ENCODE data around the gene PARP8.
"Not testable (repeated sequence)": the region's sequence is repeated elsewhere in the genome, so short reads cannot be mapped to it uniquely, and the experiment has no call there.

Gene PARP8

DNA sequence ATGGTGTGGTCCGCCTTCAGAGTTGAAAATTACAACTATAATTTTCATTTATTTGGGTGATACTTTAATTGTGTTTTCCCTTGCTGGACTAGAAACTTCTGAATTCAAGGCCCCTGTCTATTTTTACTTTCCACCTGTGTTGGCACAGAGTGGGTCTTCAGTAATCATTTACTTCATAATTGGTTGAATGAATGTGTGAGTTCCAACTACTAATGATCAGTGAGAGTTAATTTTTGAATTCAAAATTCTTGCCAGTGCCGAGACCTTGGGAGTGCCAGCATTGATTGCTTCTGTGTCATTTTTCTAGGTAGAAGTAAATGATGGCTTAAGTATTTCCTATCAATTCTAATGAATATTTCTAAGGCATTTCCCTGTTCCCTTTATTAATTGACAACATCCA lies 61.4 kb downstream of the PARP8 start:
- DNase-seq (ENCODE audit: low read depth): no peak

GRCh38 chr5:50730336-50730735 lies 63.9 kb downstream of the PARP8 start:
- DNase-seq (ENCODE audit: low read depth): no peak

GRCh38 chr5:50730841-50731240 lies 64.4 kb downstream of the PARP8 start:
- DNase-seq (ENCODE audit: low read depth): no peak

- no peak for DNase-seq (ENCODE audit: low read depth)
Measured at GRCh38 chr5:50733741-50734140, 67.3 kb downstream of the PARP8 start.

DNA sequence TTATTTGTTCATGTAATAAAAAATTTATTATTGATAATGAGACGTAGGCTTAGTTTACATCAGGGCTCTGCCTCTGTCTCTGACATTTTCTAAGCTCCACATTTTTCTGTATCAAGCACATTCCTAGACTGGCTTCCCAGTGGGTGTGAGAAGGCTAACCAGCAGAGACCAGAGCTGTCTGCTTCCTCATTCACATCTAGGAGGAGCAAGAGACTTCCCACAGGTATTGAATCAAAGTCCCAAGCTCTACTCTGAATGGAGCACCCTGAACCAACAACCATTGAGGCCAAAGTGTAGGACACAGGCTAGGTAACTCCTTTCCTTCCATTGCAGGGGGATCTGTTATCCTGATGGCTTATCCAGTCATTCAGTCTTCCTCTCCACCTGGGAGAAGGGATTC lies 72.4 kb downstream of the PARP8 start:
- DNase-seq (ENCODE audit: low read depth): no peak

DNA sequence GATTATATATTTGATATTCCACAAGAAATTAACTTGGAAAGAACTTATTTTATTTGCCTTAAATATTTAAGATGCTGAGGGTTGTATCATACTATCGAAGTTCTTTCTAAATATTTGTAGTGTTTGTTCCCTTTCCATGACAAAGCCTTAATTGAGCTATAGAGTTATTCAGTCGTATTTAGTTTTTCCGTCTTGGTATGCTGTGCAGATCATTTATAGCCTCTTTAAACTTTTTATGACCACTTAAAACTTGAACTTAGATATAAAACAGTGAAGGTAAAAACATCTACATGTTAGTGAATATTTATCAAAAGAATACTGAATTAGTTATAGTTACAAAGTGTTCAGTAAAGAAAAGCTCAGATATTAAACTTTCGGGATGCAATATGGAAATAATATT lies 74.4 kb downstream of the PARP8 start:
- no peak for DNase-seq (ENCODE audit: low read depth)

DNA sequence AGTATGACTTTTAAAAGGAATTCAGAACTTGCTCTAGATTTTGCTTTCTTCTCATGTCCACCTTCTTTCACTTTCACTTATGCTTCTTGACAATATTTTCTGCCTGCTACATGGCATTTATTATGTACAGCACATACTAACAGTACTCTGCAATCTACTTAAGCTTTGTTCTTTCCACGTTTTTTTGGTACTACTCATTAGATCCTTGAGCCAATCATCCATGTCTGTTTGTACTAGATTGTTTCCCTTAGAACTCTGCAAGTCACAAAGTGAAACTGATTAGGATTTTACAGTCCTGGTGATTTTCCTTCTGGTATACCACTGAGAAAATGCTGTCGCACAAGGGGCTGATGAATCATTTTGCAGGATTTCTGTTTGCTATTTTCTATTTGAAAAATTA lies 78.3 kb downstream of the PARP8 start:
- no peak for DNase-seq (ENCODE audit: low read depth)

- DNase-seq (ENCODE audit: low read depth): no peak
Measured at GRCh38 chr5:50745221-50745910, 78.9 kb downstream of the PARP8 start.

DNA sequence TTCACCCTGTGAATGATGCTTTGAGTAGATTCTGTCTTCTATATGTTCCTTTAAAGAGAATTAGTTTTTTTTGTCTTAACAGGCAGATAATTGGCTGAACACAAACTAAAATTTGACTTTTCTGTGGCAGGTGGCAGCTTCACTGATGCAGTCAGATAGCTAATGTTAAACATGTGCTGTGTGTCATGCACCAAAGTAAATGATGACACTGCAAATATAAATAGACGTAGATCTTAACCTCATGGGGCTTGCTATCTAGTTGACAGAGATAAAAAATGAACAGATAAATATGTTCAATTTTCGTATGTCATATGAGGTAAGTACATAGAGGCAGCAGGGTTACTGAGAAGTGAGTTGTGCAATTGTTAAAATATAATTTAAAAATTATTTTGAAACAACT lies 82.7 kb downstream of the PARP8 start:
- DNase-seq (ENCODE audit: low read depth): no peak

GRCh38 chr5:50749873-50750272 lies 83.4 kb downstream of the PARP8 start:
- no peak for DNase-seq (ENCODE audit: low read depth)

DNA sequence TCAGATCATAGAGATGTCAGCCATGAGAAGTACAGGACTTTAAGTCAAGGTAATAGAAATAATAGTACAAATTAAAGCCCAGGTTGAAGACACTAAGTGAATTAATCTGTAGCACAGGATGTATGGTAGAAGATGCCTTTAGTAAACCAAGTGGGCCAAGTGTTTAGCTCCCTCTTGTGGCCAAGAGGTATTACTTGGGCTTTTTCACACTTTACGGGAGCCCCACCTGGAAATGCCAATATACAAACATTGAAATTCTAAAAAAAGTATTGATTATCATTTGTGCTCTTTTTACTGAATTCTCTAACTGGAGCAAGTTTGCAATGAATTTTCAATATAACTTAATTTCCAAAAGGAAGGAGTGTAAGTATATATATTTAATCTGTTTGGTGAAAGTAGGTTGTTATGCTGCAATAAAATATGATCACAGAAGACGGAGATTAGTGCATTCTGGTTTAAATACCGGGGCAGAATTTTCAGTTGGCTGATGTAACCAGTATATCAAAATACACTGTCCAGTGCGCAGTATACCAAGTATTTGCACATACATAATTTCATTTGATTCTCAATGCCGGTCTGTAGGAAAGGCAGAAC lies 84.7 kb downstream of the PARP8 start:
- no peak for DNase-seq (ENCODE audit: low read depth)

GRCh38 chr5:50752800-50753199 lies 86.4 kb downstream of the PARP8 start:
- no peak for DNase-seq (ENCODE audit: low read depth)

DNA sequence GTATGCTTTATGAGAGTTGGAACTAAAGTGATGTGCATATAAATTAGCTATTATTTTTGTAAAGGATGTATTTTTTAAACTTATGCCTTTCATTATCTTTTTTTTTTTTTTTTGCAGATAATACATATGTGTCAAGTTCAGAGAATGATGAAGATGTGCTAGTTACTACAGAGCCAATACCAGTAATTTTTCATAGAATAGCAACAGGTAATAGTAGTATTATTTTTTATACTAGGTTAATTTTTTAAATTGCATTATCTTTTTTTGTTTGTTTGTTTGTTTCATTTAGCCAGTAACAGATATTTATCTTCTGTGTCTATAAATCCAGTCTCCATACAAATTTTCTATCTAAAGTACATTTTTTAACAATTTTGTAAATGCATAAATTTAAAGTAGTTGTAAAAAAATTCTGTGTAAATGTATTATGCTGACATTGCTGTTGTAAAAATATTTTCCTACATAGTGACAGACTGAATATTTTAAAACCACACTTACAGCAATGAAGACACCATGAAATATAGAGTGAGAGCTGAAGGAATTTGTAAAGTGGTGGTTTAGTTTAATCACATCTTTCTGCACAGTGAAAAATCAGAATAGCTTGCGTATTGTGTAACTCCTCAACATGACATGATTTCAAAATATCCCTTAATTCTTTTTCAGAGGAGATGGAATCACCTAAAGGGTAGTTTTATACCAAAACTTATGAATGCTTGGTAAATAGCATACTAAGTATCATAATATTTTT lies 93.3 kb downstream of the PARP8 start:
- no peak for DNase-seq (ENCODE audit: low read depth)

DNA sequence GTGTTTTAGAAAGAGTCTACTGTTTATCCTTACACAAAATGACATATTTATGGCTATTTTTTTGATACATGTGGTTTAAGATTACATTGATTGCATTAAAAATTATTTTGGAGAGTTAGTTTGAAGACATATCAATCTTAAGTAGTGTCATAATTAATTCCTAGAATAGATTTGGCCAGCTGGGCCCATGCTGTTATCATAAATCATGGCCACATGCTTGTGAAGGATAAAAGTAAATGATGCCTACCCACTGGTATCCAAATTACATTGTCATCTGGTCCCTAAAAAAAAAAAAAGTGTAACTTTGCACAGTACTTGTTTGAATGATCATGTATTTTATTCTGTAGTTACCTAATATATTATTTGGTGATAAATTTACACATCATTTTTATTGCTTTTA lies 96.9 kb downstream of the PARP8 start:
- DNase-seq (ENCODE audit: low read depth): no peak

- no peak for DNase-seq (ENCODE audit: low read depth)
Measured at GRCh38 chr5:50763846-50764245, 97.4 kb downstream of the PARP8 start.

DNA sequence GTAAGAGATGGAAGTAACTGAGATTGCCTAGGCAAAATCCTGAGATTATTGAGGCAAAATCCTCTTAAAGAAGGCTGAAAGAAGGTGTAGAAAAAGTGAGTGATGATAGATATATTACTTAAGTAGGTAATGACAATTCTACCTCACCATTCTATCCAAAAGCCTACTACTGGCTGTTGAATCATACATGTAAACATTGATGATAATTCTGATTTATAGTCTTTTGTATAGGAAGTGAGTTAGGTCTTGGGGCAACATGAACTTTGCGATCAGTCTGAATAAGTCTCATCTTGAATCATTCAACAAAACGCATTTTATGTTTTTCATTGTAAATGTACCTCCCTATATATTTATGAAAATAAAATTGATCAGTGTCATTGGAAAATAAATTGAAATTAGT lies 99.6 kb downstream of the PARP8 start:
- DNase-seq (ENCODE audit: low read depth): no peak

DNA sequence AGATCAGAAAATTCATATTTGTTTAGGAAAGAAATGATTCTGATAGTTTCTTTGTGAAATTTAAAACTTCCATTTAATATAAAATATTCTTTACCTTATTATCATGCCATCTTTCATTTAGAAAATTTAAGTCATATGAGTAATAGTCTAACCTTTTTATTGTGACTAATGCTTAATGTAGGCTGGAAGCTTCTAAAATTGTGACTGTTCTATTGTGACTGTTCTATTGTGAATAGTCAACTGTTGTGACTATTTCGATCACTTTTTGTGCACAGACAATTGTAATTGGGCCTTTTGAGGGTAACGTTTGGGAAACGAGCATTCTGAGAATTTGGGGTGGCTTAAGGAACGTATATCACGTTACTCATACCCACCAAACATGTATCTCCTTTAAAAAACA lies 100.0 kb downstream of the PARP8 start:
- no peak for DNase-seq (ENCODE audit: low read depth)

DNA sequence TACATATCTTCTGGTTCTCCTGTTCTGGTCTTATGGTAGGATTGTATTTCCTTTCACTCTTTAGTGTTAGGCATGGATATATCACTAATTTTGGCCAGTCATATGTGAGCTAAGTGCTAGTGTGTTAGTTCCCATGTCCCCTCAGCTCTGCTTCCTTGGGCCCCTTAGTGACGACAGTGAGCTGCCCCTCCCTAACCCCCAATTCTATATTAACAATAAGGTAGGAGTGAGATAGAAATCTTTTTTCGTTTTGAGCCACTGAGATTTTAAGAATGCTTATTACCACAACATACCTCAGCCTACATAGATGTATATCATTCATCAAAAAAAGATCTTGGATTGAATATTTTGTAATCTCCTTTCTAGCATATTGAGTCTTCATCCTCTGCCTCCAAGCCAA lies 100.5 kb downstream of the PARP8 start:
- DNase-seq (ENCODE audit: low read depth): no peak

DNA sequence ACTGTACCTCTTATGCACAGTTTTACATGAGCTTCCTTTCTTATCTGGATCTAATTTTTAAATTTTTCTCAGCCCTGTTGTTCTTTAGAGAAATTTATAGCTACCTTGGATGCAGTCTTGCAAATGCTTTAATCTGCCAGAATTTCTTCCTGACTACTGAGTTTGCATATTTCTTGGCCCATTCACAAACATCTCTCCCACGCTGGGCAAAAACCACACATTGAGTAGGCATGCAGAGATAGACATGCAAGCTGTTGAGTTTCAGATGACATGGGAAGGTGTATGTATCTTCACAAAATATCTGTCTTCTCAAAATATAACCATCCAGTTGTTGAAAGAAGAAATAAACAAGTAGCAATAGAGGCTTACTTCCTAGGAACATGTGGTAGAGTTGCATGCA lies 101.2 kb downstream of the PARP8 start:
- DNase-seq (ENCODE audit: low read depth): no peak

GRCh38 chr5:50768634-50769033 lies 102.2 kb downstream of the PARP8 start:
- DNase-seq (ENCODE audit: low read depth): no peak

DNA sequence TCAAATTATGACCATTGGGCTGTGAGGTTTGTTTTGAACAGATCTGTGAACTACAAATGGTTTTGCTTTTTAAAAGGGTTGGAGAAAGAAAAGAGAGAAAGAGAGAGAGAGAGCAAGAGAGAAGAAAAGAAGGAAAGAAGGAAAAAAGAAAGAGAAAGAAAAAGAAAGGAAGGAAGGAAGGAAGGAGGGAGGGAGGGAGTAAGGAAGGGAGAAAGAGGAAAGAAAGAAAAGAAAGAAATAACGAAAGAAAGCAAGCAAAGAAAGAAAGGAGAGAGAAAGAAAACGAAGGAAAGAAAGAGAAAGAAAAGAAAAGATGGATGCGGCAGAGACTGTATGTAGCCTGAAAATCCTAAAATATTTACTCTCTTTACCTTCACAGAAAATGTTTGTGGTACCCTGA lies 104.0 kb downstream of the PARP8 start:
- DNase-seq (ENCODE audit: low read depth): no peak

GRCh38 chr5:50774446-50775175 lies 108.2 kb downstream of the PARP8 start:
- not testable (repeated sequence) for DNase-seq (ENCODE audit: low read depth)

DNA sequence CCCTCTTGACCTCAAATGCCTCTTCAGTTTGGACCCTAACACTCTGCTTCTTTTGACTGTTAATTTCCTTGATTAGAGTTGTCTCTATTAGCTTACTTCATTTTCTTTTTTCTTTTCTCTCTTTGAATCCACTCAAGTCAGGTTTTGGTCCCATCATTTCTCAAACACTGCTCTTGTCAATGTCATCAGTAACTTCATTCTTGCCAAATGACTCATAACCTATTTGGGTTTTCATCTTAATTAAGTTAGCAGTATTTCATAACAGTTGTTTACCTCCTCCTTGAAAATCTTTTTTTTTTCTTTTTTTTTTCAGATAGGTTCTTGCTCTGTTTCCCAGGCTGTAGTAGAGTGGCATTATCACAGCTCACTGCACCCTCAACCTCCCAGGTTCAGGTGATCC lies 119.6 kb downstream of the PARP8 start:
- no peak for DNase-seq (ENCODE audit: low read depth)

All from stimulated activated CD8-positive, alpha-beta memory T cell treated with anti-CD3 and anti-CD28 coated beads, Interleukin-15, amount 100 ng/mL, for 1 hour (primary cell).